GM03348 (cell line): ENCODE data around the gene SPOCK1.

Experiments
- DNase-seq: peaks from one replicate; pipeline ENCODE4 v3.0.0; 2012; ENCODE audit warnings: low spot score

Gene SPOCK1

GRCh38 chr5:137221943-137222342 lies 277.2 kb downstream of the SPOCK1 start:
- no peak for DNase-seq

- DNase-seq, result peak; percentile 70
These were observed 278.6 kb downstream of the SPOCK1 start for GRCh38 chr5:137220523-137220927.

- no peak for DNase-seq
These were observed 280.2 kb downstream of the SPOCK1 start for GRCh38 chr5:137218896-137219295.

GRCh38 chr5:137218471-137218870 lies 280.7 kb downstream of the SPOCK1 start:
- DNase-seq, result peak; percentile 50

- DNase-seq, result peak; percentile 22
These were observed 281.4 kb downstream of the SPOCK1 start for GRCh38 chr5:137217599-137218200.

GRCh38 chr5:137216976-137217598 lies 282.0 kb downstream of the SPOCK1 start:
- DNase-seq, result no peak

GRCh38 chr5:137215780-137216179 lies 283.3 kb downstream of the SPOCK1 start:
- DNase-seq, result no peak

GRCh38 chr5:137215261-137215660 lies 283.9 kb downstream of the SPOCK1 start:
- no peak for DNase-seq

- no peak for DNase-seq
These were observed 284.5 kb downstream of the SPOCK1 start for GRCh38 chr5:137214446-137215189.

GRCh38 chr5:137212471-137212870 lies 286.7 kb downstream of the SPOCK1 start:
- no peak for DNase-seq

GRCh38 chr5:137209232-137209809 lies 289.8 kb downstream of the SPOCK1 start:
- no peak for DNase-seq

- DNase-seq, result no peak
These were observed 291.9 kb downstream of the SPOCK1 start for GRCh38 chr5:137207023-137207760.

GRCh38 chr5:137206030-137206715 lies 293.0 kb downstream of the SPOCK1 start:
- DNase-seq, result no peak

- DNase-seq, result no peak
These were observed 293.7 kb downstream of the SPOCK1 start for GRCh38 chr5:137205231-137206027.

GRCh38 chr5:137203011-137203632 lies 296.0 kb downstream of the SPOCK1 start:
- no peak for DNase-seq

- DNase-seq, result peak; percentile 75
These were observed 297.2 kb downstream of the SPOCK1 start for GRCh38 chr5:137201876-137202275.

- no peak for DNase-seq
These were observed 298.0 kb downstream of the SPOCK1 start for GRCh38 chr5:137200906-137201700.

GRCh38 chr5:137199966-137200365 lies 299.2 kb downstream of the SPOCK1 start:
- peak; percentile 77 for DNase-seq

- DNase-seq, result no peak
These were observed 299.9 kb downstream of the SPOCK1 start for GRCh38 chr5:137199201-137199600.
